ENCODE measurements around the gene GLP2R. TPM values are rescaled to one million over a fixed set of nuclear protein-coding genes. Genes with fewer than 3 reads are reported as not detected.

GLP2R gene
- total and polyA plus RNA-seq, 2 of the 8 experiments (the other 6 are each of a cell fraction or from before 2014, with no cell fraction given), result not detected

GRCh38 chr17:9905902-9906301 lies 80.2 kb downstream of the GLP2R start (continued):
- no peak for TF ChIP-seq EP300 (IDR thresholded peaks at IDR 0.05; ENCODE audit: borderline replicate concordance in 1 of 2, low read depth in 2 of 2, low read length in 2 of 2)
- no peak for TF ChIP-seq KDM5A (IDR thresholded peaks at IDR 0.05; ENCODE audit: low read length)
- TF ChIP-seq RXRA (IDR thresholded peaks at IDR 0.05; ENCODE audit: insufficient read depth, low read depth, low read length), result no peak
- TF ChIP-seq CTCF (IDR thresholded peaks at IDR 0.05; ENCODE audit: control extremely low read depth in 1 of 3, insufficient read depth in 1 of 3, low read depth in 1 of 3, low read length in 3 of 3), result peak; percentile 69 to 90 (median 86)
- no peak for TF ChIP-seq TBP (IDR thresholded peaks at IDR 0.05; ENCODE audit: low read depth, low read length)
- no peak for TF ChIP-seq POU5F1 (IDR thresholded peaks at IDR 0.05; ENCODE audit: low read depth, low read length)
- no peak for TF ChIP-seq SP4 (IDR thresholded peaks at IDR 0.05; ENCODE audit: low read length)
- TF ChIP-seq SP2 (IDR thresholded peaks at IDR 0.05; ENCODE audit: low read length), result no peak
- TF ChIP-seq CREB1 (IDR thresholded peaks at IDR 0.05), result no peak
- TF ChIP-seq CHD7 (IDR thresholded peaks at IDR 0.05; ENCODE audit: insufficient replicate concordance, low read length), result no peak

Data from H1 (cell line).